Measurements from ENCODE around the gene IQCF5. TPM values are rescaled to one million over a fixed set of nuclear protein-coding genes. Genes with fewer than 3 reads are reported as not detected.

Gene IQCF5
- not detected in 2 replicates for total RNA-seq

GRCh38 chr3:51875501-51875900 lies at the start of gene IQCF5:
TSS of gene IQCF5 (minus strand) at chr3:51875601. CDS start at chr3:51875531, 70 bp downstream.

GRCh38 chr3:51860703-51861665 lies 14.4 kb downstream of the IQCF5 start, which contains the start of gene IQCF2:
TSS of gene IQCF2 (plus strand) at chr3:51861615. CDS start at chr3:51861667, 52 bp downstream.

Other genes with a start within 250 kb of the IQCF5 start
- 34.5 and 52.3 TPM in 2 replicates for gene TEX264, start 204.3 kb downstream of the IQCF5 start, total RNA-seq
- gene GRM2, start 168.5 kb downstream of the IQCF5 start, total RNA-seq, result under 0.01 TPM in 2 replicates
- gene IQCF6, start 96.4 kb downstream of the IQCF5 start, total RNA-seq, result not detected in 2 replicates
- gene IQCF2, start 14.0 kb downstream of the IQCF5 start, total RNA-seq, result not detected in 2 replicates
- 0.14 TPM in 1 of 2 replicates, not detected in the other for gene IQCF1, start 27.8 kb upstream of the IQCF5 start, total RNA-seq
- gene RRP9, start 66.3 kb upstream of the IQCF5 start, total RNA-seq, result 38.3 and 40.7 TPM in 2 replicates
- gene PARP3, start 66.8 kb upstream of the IQCF5 start, total RNA-seq, result 3.1 and 13.2 TPM in 2 replicates
- gene GPR62, start 79.8 kb upstream of the IQCF5 start, total RNA-seq, result under 0.01 TPM in 1 of 2 replicates, not detected in the other
- 10.3 and 14.7 TPM in 2 replicates for gene PCBP4, start 91.9 kb upstream of the IQCF5 start, total RNA-seq
- 16.4 and 27.0 TPM in 2 replicates for gene ABHD14B, start 98.4 kb upstream of the IQCF5 start, total RNA-seq
- 1.7 and 2.5 TPM in 2 replicates for gene ABHD14A, start 99.5 kb upstream of the IQCF5 start, total RNA-seq
- 56.2 and 72.1 TPM in 2 replicates for gene ACY1, start 107.9 kb upstream of the IQCF5 start, total RNA-seq
- 839 and 989 TPM in 2 replicates for gene RPL29, start 120.3 kb upstream of the IQCF5 start, total RNA-seq
- 53.3 and 110 TPM in 2 replicates for gene DUSP7, start 181.0 kb upstream of the IQCF5 start, total RNA-seq